GM12878 (cell line): Measurements from ENCODE around the gene PCK2. TPM values are rescaled to one million over a fixed set of nuclear protein-coding genes. Genes with fewer than 3 reads are reported as not detected.

Experiments
- ATAC-seq: fragments of 200-7000 bp; cut with Tn5 transposase; 3 replicates; pipeline ENCODE4 v1.9.1; 2020; ENCODE audit warnings: mild to moderate bottlenecking, moderate library complexity
- BruUV-seq: library from RNA; stranded (reverse); fragments of 400-500 nt; replicated peaks from 2 replicates; lab custom pipeline; 2021; lab: Mats Ljungman, UMichigan
- CTCF ChIA-PET: fragments of 300-600 bp; sonication (Branson Sonifier 250); formaldehyde crosslinking; extraction: SDS; loops from one replicate; lab custom pipeline; 2021; ENCODE audit warnings: inconsistent platforms; lab: Yijun Ruan, JAX
- POLR2A ChIA-PET: fragments of 350-600 bp; formaldehyde crosslinking; extraction: SDS; loops from one replicate; lab custom pipeline; 2021; ENCODE audit warnings: inconsistent platforms; lab: Charles Lee
- RAD21 ChIA-PET: fragments of 300-600 bp; sonication (Branson Sonifier 250); formaldehyde crosslinking; loops from one replicate; lab custom pipeline; 2023; ENCODE audit warnings: antibody characterized with exemption; ENCODE audit not compliant: unreplicated experiment; lab: Charles Lee
- SMC1A ChIA-PET: fragments of 300-600 bp; sonication (Branson Sonifier 250); formaldehyde crosslinking; loops from one replicate; lab custom pipeline; 2023; ENCODE audit not compliant: unreplicated experiment, uncharacterized antibody; lab: Charles Lee
- DNase-seq: peaks from one replicate; pipeline ENCODE4 v3.0.0-alpha.2; 2011; ENCODE audit warnings: low read depth, low spot score
- FAIRE-seq: peaks from 3 replicates; lab custom pipeline; 2011; peaks lifted over from hg19 to GRCh38; lab: Jason Lieb, UNC
- H2AFZ ChIP-seq: 2 replicates; pipeline ENCODE4 v1.6.0; 2011; ENCODE audit warnings: low read depth, low read length, control low read depth; ENCODE audit not compliant: control insufficient read depth
- H3K27ac ChIP-seq: 2 replicates; pipeline ENCODE4 v1.5.1; 2011; ENCODE audit warnings: control low read depth; ENCODE audit not compliant: control insufficient read depth, insufficient read depth
- H3K27me3 ChIP-seq, 2 experiments: replicated peaks in 1 of 2; 2 replicates each; pipeline versions ENCODE4 v1.6.0 to v1.6.1; 2011; ENCODE audit warnings: low read length in 1 of 2; ENCODE audit not compliant: control insufficient read depth in 2 of 2, insufficient read depth in 2 of 2
- H3K36me3 ChIP-seq, 2 experiments: 2 replicates each; pipeline ENCODE4 v1.5.1; 2011; ENCODE audit warnings: low read length in 1 of 2; ENCODE audit not compliant: control insufficient read depth in 2 of 2, insufficient read depth in 2 of 2
- H3K4me1 ChIP-seq: 2 replicates; pipeline ENCODE4 v1.6.1; 2011; ENCODE audit warnings: mild to moderate bottlenecking, low read length, moderate library complexity, mixed read lengths; ENCODE audit not compliant: control insufficient read depth, insufficient read depth
- H3K4me2 ChIP-seq: 2 replicates; pipeline ENCODE4 v1.6.0; 2011; ENCODE audit warnings: control low read depth; ENCODE audit not compliant: control insufficient read depth, insufficient read depth
- H3K4me3 ChIP-seq: fragments of 200-600 bp; sonication (generic); 2 replicates; pipeline ENCODE4 v1.5.1; 2016
- H3K79me2 ChIP-seq: 2 replicates; pipeline ENCODE4 v1.6.0; 2011; ENCODE audit warnings: low read length; ENCODE audit not compliant: control insufficient read depth, insufficient read depth
- H3K9ac ChIP-seq: 2 replicates; pipeline ENCODE4 v1.8.0; 2011; ENCODE audit warnings: low read length, control low read depth, mixed read lengths; ENCODE audit not compliant: control insufficient read depth, insufficient read depth
- H3K9me3 ChIP-seq: replicated peaks from 3 replicates; pipeline ENCODE4 v1.5.1; 2011; ENCODE audit warnings: mild to moderate bottlenecking, low read length; ENCODE audit not compliant: control insufficient read depth, insufficient read depth
- H4K20me1 ChIP-seq: 2 replicates; pipeline ENCODE4 v1.6.0; 2011; ENCODE audit not compliant: control insufficient read depth, insufficient read depth
- BRCA1 ChIP-seq: IDR thresholded peaks from 2 replicates; pipeline ENCODE4 v1.6.1; 2011; ENCODE audit warnings: low read depth, low read length, improper control_type of control experiment
- CBX5 ChIP-seq: sonication (generic); IDR thresholded peaks from 2 replicates; pipeline ENCODE4 v1.6.1; 2016; ENCODE audit warnings: low read depth, moderate library complexity, mild to moderate bottlenecking, inconsistent platforms
- CHD2 ChIP-seq: IDR thresholded peaks from 2 replicates; pipeline ENCODE4 v1.6.1; 2011; ENCODE audit warnings: low read depth, low read length, improper control_type of control experiment, borderline replicate concordance
- GABPA ChIP-seq: IDR thresholded peaks from 2 replicates; pipeline ENCODE4 v1.6.1; 2014; ENCODE audit warnings: antibody characterized with exemption, low read depth, mild to moderate bottlenecking, inconsistent platforms
- NR2C2 ChIP-seq: IDR thresholded peaks from 2 replicates; pipeline ENCODE4 v1.6.1; 2011; ENCODE audit warnings: borderline replicate concordance, low read depth; ENCODE audit not compliant: control insufficient read depth, insufficient read length
- NR2F1 ChIP-seq: fragments of 450-650 bp; conservative IDR thresholded peaks from 2 replicates; pipeline ENCODE4 v1.6.1; 2017; ENCODE audit warnings: mild to moderate bottlenecking
- POLR2AphosphoS2 ChIP-seq: IDR thresholded peaks from 2 replicates; pipeline ENCODE4 v1.6.1; 2011; ENCODE audit warnings: low read depth, mild to moderate bottlenecking, low read length, improper control_type of control experiment, moderate library complexity
- RBBP5 ChIP-seq: fragments of 200-600 bp; sonication (generic); conservative IDR thresholded peaks from 2 replicates; pipeline ENCODE4 v1.6.1; 2016
- SREBF2 ChIP-seq: IDR thresholded peaks from 2 replicates; pipeline ENCODE4 v1.6.1; 2012; ENCODE audit warnings: mild to moderate bottlenecking, low read length
- WGBS: methylation state at CpG from one replicate; pipeline ENCODE4 v1.1.6; 2016; ENCODE audit warnings: low lambda C conversion rate; ENCODE audit not compliant: insufficient replicate concordance, insufficient coverage; ENCODE audit errors: missing lambda C conversion rate; 5-methylcytosine and 5-hydroxymethylcytosine counted together
- in situ Hi-C: fragments of 300-500 bp; cut with MboI; formaldehyde crosslinking; loops from 9 replicates; pipeline ENCODE4 v1.14.3; 2018; ENCODE audit warnings: mixed read lengths
- intact Hi-C: fragments of 100-400 bp; cut with micrococcal nuclease; formaldehyde crosslinking; loops from one replicate; pipeline ENCODE4 v1.14.2; 2022; ENCODE audit not compliant: unreplicated experiment
- polyA plus RNA-seq, 11 experiments: library from polyadenylated mRNA; depleted of rRNA in 4 of 11; unstranded in 6 of 11; stranded (reverse) in 5 of 11; fragments of >200 nt; fragmentation: Nextera tagmentation in 4 of 11; fragmentation: Illumina TruSeq in 1 of 11; extraction: Ambion mirVana in 4 of 11; extraction: Trizol in 1 of 11; gene quantifications; 1 replicate in 1 of 11; 2 replicates in 10 of 11; pipeline versions ENCODE4 v1.2.1 to v1.2.3, GENCODE V29; 2011 to 2016; ENCODE audit warnings: inconsistent platforms in 2 of 11, missing spikeins in 2 of 11, low read depth in 1 of 11
- total RNA-seq, 4 experiments: library from RNA; depleted of rRNA in 3 of 4; stranded (reverse); fragments of >200 nt in 3 of 4; fragmentation: Illumina TruSeq in 1 of 4; extraction: Trizol in 1 of 4; gene quantifications; 2 replicates each; pipeline versions ENCODE4 v1.2.1 to v1.2.3, GENCODE V29; 2013 to 2021
- TF ChIP-seq, protein P1 (sequence below): fragments of 450-650 bp; IDR thresholded peaks from 2 replicates; pipeline ENCODE4 v1.6.1; 2018; ENCODE audit warnings: mild to moderate bottlenecking, low read depth, moderate library complexity; ENCODE audit not compliant: partially characterized antibody
- TF ChIP-seq, protein P2 (sequence below): fragments of 450-650 bp; IDR thresholded peaks from 2 replicates; pipeline ENCODE4 v1.6.1; 2017; ENCODE audit warnings: mild to moderate bottlenecking

The PCK2 gene
- total and polyA plus RNA-seq, 10 of the 15 experiments (the other 5 are each of a cell fraction or from before 2014, with no cell fraction given) = 6.6 to 110 (median 44.6) TPM

DNA sequence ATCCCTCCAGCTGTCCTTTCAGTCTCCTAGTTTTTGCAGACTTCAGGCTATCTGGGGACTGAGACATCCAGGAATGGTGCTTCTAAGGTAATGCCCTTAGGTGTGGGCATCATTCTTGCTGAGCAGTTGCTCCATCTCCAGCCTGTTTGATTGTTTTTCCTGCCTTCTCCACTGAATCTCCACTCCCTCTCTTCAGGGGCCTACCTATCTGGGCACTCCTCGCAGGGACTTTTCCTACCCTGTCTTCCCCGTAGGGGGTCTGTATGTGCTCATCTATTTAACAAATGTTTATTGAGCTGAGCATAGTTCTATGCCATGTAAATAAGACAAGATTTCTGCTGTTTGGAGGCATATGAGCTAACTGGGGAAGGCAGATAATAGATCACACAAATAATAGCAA is 38.9 kb downstream of the PCK2 start:
- H3K4me1 ChIP-seq = peaks cover 26% of the 10 kb centered on the region
- in situ Hi-C loops = no loop called here
- TF ChIP-seq GABPA = no peak
- TF ChIP-seq CBX5 = no peak
- TF ChIP-seq CHD2 = no peak
- TF ChIP-seq POLR2AphosphoS2 = no peak
- no peak for TF ChIP-seq RBBP5
- TF ChIP-seq, protein P1, sequence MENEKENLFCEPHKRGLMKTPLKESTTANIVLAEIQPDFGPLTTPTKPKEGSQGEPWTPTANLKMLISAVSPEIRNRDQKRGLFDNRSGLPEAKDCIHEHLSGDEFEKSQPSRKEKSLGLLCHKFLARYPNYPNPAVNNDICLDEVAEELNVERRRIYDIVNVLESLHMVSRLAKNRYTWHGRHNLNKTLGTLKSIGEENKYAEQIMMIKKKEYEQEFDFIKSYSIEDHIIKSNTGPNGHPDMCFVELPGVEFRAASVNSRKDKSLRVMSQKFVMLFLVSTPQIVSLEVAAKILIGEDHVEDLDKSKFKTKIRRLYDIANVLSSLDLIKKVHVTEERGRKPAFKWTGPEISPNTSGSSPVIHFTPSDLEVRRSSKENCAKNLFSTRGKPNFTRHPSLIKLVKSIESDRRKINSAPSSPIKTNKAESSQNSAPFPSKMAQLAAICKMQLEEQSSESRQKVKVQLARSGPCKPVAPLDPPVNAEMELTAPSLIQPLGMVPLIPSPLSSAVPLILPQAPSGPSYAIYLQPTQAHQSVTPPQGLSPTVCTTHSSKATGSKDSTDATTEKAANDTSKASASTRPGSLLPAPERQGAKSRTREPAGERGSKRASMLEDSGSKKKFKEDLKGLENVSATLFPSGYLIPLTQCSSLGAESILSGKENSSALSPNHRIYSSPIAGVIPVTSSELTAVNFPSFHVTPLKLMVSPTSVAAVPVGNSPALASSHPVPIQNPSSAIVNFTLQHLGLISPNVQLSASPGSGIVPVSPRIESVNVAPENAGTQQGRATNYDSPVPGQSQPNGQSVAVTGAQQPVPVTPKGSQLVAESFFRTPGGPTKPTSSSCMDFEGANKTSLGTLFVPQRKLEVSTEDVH = no peak
- TF ChIP-seq NR2C2 = no peak
- TF ChIP-seq, protein P2, sequence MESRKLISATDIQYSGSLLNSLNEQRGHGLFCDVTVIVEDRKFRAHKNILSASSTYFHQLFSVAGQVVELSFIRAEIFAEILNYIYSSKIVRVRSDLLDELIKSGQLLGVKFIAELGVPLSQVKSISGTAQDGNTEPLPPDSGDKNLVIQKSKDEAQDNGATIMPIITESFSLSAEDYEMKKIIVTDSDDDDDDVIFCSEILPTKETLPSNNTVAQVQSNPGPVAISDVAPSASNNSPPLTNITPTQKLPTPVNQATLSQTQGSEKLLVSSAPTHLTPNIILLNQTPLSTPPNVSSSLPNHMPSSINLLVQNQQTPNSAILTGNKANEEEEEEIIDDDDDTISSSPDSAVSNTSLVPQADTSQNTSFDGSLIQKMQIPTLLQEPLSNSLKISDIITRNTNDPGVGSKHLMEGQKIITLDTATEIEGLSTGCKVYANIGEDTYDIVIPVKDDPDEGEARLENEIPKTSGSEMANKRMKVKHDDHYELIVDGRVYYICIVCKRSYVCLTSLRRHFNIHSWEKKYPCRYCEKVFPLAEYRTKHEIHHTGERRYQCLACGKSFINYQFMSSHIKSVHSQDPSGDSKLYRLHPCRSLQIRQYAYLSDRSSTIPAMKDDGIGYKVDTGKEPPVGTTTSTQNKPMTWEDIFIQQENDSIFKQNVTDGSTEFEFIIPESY = no peak
- TF ChIP-seq NR2F1 = no peak
- TF ChIP-seq BRCA1 = no peak
- no peak for TF ChIP-seq SREBF2
- TF ChIP-seq, all 136 proteins: peak for 0
- H4K20me1 ChIP-seq = no peaks in the 10 kb centered on the region
- CTCF ChIA-PET = interaction anchor here (1.2 to 1.7 kb wide), 3 partner anchors 9 to 42 kb away, joined by 4 to 8 read pairs (median 5); no protein-coding TSS in a partner anchor
- ATAC-seq = no peak
- 96% methylated on average over 2 of the region's 2 CpGs for whole genome bisulfite sequencing
- FAIRE-seq = no peak
- no peak overlapping the region for H3K27ac ChIP-seq
- no TSS peak for BruUV-seq
- no peaks in the 10 kb centered on the region for H3K27me3 ChIP-seq
- no peaks in the 10 kb centered on the region for H3K9me3 ChIP-seq
- no peak overlapping the region for H2AFZ ChIP-seq
- RAD21 ChIA-PET = interaction anchor here (1.3 kb wide), 1 partner anchor 13 kb away, joined by 6 read pairs; the partner anchor contains the start of gene PSME2
- H3K36me3 ChIP-seq = peaks cover 2 to 5% of the 10 kb centered on the region in 2 experiments; a peak in 3 of 4 replicates
- no peak overlapping the region for H3K9ac ChIP-seq
- intact Hi-C loops = no loop called here
- no peak overlapping the region for H3K4me3 ChIP-seq
- H3K4me2 ChIP-seq = no peak overlapping the region
- H3K79me2 ChIP-seq = peaks cover 23% of the 10 kb centered on the region
- DNase-seq = no peak
- SMC1A ChIA-PET = interaction anchor here (0.9 to 7.7 kb wide), 3 partner anchors 12 to 19 kb away, joined by 3 to 70 read pairs (median 3); partner anchors contain the start of genes DCAF11 and NRL
- POLR2A ChIA-PET = interaction anchor here (0.7 to 11.6 kb wide), 2 partner anchors 11 to 40 kb away, joined by 5 to 276 read pairs; partner anchors contain the start of genes DCAF11 and NRL
